ENCODE measurements around the gene CRYBA2.
A peak's percentile ranks its signal among the peaks of the same experiment; 100 is the strongest.

The CRYBA2 gene

DNA sequence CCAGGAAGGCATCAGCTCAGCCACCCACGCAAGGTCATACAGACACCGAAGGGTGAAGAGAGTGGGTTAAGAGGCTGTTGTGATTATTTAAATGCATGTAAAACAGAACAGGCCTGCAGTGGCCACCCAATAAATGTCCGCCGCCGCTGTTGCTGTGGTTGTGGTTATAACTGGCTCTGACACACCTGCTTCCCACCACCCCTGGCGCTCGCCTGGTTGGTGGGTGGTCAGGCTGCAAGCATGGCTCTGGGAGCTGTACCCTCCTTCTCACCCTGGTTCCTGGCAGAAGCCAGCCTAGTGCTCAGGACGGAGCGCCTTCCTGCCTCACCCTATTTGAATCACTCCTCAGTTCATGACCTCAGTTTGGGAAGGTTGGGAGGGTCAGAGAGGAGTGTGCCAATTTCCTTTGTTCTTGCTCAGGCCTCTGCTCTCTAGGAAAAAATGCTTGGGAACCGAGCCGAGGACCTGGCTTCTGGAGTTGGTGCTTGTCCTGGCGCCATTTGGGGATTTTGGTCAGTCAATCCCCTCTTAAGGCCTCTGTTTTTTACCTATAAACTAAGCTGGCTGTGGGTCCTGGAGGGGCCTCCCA is 5.3 kb upstream of the CRYBA2 start:
- DNase-seq, result peak; percentile 55

GRCh38 chr2:218997731-218998130 is 4.5 kb upstream of the CRYBA2 start:
- peak; percentile 89 for DNase-seq

DNA sequence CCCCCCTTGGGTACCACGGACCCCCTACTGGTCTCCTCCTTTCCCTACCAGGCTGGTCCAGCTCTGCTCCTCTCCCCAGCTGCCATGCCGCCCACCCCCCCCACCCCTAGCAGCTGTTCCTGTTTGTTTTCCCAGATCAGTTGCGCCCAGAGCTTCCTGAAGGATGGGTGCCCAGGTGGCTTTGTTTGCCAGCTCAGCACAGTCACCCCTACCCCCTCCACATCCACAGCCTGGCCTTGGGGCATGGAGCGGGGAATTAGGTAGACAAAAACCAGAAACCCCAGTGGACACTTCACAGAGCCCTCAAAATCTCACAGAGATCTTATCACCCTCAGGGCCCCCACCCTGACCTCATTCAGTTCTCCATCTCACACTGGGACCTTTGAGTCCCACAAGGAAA is 3.7 kb upstream of the CRYBA2 start:
- DNase-seq, result peak; percentile 94

- DNase-seq, result peak; percentile 76
Observed at GRCh38 chr2:218995972-218996711, 2.9 kb upstream of the CRYBA2 start.

DNA sequence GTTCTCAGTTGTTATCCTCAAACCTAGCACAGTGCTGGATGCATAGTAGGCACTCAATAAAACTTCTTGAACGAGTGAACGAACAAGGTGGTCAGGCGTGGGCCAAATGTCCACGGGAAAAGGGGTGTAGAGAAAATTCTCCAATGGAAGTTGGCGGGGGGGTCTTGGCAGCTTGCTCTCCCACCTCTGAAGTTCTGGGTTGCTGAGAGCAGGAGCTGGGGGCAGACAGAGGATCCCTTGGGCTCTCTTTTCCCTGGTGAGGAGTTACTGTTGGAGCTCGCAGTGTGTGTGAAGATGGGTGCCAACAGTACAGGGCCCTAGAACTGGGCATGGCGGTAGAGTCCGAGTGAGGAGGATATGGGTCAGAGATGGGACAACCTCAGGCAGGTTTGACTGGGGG is 2.3 kb upstream of the CRYBA2 start:
- DNase-seq, result no peak

- DNase-seq, result no peak
Observed at GRCh38 chr2:218992703-218993344, 398 bp downstream of the CRYBA2 start.

DNA sequence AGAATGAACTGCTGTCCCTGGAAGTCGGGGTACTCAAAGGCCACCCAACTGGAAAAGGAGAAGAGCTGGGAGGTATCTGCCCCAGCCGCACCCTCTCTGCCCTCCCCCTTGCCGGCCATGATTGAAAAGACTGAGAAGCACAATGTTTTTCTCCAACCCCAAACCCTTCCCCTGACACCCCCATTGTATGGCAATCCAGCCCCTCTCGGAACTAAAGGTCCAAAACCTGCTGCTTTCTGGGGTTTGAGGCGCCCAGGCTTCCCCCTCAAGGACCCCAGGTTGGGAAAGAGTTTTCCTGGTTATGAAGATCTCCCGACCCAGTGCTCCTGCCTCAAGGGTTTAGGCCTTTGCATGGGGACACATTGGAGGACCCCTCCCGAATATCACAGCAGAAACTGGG is 1.0 kb downstream of the CRYBA2 start:
- DNase-seq, result no peak

DNA sequence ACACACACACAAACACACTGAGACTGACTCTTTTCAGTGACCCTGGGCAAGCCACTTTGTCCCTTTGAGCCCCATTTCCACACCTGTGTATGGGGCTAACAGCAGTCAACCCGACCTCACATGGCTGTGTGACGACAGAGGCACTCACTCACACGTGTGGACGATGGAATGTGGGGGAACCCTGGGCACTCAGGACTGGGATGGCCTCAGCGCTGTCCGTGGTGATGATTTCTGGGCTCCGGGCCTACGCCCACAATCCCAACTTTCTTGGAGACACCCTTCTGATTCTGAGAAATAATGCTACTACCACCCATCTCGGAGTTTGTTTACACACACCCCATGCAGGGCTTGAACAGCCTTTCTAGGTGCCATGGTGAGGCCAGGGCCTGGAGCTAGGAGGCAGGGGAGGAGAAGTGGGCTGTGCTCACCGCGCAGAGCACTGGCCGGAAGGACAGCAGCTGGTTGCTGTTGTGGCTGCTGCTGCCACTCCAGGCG is 1.5 kb downstream of the CRYBA2 start:
- DNase-seq, result no peak

GRCh38 chr2:218990612-218991011 is 2.6 kb downstream of the CRYBA2 start:
- no peak for DNase-seq

- DNase-seq, result no peak
Observed at GRCh38 chr2:218990052-218990451, 3.2 kb downstream of the CRYBA2 start.

DNA sequence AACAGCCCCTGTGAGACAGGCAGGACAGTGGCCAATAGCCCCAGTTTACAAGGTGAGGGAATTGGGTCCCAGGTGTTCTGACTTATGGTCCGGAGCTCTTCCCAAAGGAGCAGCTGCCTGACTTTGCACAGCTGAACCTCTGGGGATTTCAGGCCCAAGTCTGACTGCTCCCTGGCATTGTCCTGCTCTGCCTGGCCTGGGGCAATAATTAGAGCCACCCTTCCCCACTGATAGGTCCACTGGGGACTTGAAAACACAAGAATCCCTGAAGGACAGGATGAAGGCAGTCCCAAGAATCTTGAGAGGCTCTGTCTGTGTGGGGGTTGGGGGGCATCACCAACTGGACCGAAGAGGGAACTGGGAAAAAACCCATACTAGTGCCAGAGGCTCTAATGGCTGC is 4.6 kb downstream of the CRYBA2 start:
- DNase-seq, result no peak

GRCh38 chr2:218988164-218988563 is 5.1 kb downstream of the CRYBA2 start:
- no peak for DNase-seq

GRCh38 chr2:218986148-218986761 is 7.0 kb downstream of the CRYBA2 start:
- DNase-seq, result no peak

DNA sequence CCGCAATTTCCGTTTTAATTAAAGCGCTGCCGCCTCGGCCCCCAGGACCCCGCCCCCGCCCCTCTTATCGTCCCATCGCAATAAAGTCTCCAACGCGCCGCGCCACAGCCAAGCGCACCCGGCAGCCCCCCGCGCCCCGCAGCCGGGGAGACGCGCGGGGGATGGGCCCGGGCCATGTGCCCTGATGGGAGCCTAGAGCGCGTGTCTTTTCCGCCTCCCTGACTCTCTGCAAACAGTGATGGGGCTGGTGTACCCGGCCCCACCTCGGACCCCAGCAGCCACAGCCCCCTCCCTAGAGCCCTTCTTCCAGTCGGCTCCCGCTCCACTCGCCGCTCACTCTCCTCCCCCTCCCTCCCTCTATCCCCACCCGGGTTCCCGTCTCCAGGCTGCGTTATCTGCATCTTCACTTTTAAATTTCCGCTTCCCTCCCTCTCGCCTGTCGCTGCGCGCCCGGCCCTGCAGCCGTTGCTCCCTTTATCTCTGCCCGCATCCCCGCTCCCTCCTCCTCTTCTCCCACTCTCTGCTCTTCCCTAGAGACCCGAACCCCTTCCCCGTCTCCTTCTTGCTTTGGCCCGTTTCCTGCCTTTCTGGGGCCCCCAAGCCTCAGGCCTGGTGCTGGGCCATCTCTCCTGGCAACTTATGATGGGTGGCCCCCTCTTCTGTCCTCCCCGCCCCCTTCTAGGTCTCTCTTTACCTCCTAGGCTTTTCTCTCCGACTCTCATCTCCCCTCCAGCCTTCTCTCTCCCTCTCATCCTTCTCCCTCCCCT is 7.7 kb downstream of the CRYBA2 start:
- no peak for DNase-seq

GRCh38 chr2:218985021-218985324 is 8.2 kb downstream of the CRYBA2 start, which contains the start of gene FEV:
Gene FEV (minus strand): TSS chr2:218985184. CDS start chr2:218985075, 109 bp downstream.
- no peak for DNase-seq

DNA sequence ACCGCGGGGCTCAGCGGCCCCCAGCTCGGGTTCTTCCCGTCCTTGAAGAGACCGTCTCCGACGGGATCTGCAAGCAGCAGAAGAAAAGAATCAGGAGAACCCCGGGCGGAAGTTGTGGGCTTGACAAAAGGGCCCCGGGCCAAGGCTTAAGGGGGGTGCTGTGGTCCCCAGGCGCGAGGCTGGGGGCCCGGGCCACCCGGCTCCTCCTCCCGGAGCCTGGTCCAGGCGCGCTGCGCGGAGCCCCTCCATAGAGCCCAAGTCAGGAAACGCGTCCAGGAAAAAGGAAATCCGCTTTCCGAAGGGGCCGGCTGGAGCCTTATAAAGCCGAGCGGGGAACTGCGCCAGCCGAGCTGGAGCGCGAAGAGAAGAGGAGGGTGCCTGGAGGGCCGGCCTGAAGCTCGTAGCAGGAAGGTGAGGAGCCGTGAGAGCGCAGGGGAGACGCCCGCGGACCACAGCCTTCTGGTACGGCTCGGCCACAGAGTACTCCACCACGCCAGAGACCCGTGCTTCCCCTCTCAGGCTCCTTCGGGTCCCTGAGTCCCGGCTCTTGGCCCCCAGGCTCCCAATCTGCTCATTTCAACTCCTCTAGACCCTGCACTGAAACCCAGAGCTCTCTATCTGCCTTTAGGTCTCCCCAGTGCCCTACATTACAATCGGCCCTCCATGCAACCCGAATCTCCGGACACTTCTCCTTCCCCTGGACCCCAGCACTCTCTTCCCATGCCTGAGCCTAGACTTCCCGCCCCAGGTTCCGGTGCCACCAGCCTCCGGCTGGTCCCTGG is 8.8 kb downstream of the CRYBA2 start:
- no peak for DNase-seq

DNA sequence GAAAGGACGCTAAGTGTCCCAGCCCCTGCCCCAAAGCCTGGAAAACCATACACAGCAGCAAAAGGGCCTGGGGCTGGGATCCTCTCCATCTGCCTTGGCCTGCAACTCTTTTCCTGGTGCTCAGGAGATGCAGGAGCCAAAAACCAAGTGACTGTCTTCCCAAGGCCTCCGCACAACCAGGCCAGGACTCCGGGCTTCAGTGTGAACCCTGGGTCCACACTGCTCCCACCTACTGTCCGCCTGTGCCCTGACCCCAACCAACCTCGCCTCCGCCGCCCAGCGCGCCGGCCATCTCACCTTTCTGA is 9.3 kb downstream of the CRYBA2 start:
- DNase-seq, result no peak

- DNase-seq, result no peak
Observed at GRCh38 chr2:218983263-218983933, 9.8 kb downstream of the CRYBA2 start.

DNA sequence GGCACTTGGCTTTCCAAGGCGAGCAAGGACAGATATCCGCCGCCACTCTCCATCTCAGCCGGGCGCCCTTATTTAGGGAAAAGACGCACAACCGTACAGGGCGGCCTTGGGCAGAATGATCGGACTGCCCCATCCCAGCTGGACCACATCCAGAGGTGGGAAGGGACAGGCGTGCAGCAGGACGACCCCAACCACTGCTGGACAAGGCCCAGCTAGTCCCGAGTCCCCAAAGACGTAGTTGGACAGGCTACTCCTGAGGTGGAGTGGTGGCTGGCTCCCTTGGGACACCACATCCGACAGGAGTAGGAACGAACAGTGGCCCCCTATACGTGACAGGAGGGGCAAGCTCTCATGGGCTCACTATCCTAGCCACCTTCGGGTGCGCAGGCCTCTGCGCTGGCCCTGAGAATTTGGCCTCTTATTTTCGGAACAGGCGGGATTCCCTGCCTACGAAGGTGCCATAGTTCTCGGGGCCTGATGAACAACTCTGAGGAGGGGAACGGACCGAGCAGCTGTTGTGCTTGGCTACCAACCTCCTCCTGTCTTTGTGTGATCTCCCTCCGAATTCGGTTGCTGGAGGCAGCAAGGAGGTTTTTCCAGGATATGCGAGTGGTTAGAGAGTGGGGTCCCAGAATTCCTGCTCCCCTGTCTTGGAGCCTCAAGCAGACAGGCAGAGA is 10.5 kb downstream of the CRYBA2 start:
- DNase-seq, result no peak

GRCh38 chr2:218981881-218982585 is 11.2 kb downstream of the CRYBA2 start:
- no peak for DNase-seq
